NCI-H446 treated with DMSO at 0.1 percent for 48 hours (cell line): ENCODE results near the gene TSHZ3.

Experiments
- DNase-seq: peaks from one replicate; lab custom pipeline; 2025; lab: John Stamatoyannopoulos, UW

TSHZ3 gene

GRCh38 chr19:31349160-31349881 is at the start of gene TSHZ3:
TSS of gene TSHZ3 (minus strand) at chr19:31349436. CDS start at chr19:31349219, 217 bp downstream.
- no peak for DNase-seq

GRCh38 chr19:31397308-31397707 is 48.1 kb upstream of the TSHZ3 start:
- no peak for DNase-seq

- no peak for DNase-seq
These were observed 43.2 kb upstream of the TSHZ3 start for GRCh38 chr19:31392464-31392863.

- DNase-seq: no peak
These were observed 42.3 kb upstream of the TSHZ3 start for GRCh38 chr19:31391518-31391917.

- no peak for DNase-seq
These were observed 41.5 kb upstream of the TSHZ3 start for GRCh38 chr19:31390711-31391110.

GRCh38 chr19:31389874-31390273 is 40.6 kb upstream of the TSHZ3 start:
- DNase-seq: no peak

GRCh38 chr19:31387717-31388301 is 38.6 kb upstream of the TSHZ3 start:
- DNase-seq: no peak

- no peak for DNase-seq
These were observed 37.6 kb upstream of the TSHZ3 start for GRCh38 chr19:31386806-31387205.

- no peak for DNase-seq
These were observed 36.5 kb upstream of the TSHZ3 start for GRCh38 chr19:31385744-31386143.

GRCh38 chr19:31383553-31383952 is 34.3 kb upstream of the TSHZ3 start:
- no peak for DNase-seq

- DNase-seq: no peak
These were observed 31.6 kb upstream of the TSHZ3 start for GRCh38 chr19:31380854-31381253.

GRCh38 chr19:31378404-31378803 is 29.2 kb upstream of the TSHZ3 start:
- DNase-seq: no peak

- no peak for DNase-seq
These were observed 28.5 kb upstream of the TSHZ3 start for GRCh38 chr19:31377736-31378135.

- no peak for DNase-seq
These were observed 23.1 kb upstream of the TSHZ3 start for GRCh38 chr19:31372246-31372781.

GRCh38 chr19:31370216-31370615 is 21.0 kb upstream of the TSHZ3 start:
- no peak for DNase-seq

- DNase-seq: no peak
These were observed 15.7 kb upstream of the TSHZ3 start for GRCh38 chr19:31364963-31365362.

GRCh38 chr19:31361728-31362127 is 12.5 kb upstream of the TSHZ3 start:
- DNase-seq: no peak

- DNase-seq: no peak
These were observed 8.1 kb upstream of the TSHZ3 start for GRCh38 chr19:31357315-31357673.

GRCh38 chr19:31356587-31357314 is 7.5 kb upstream of the TSHZ3 start:
- DNase-seq: no peak

- DNase-seq: no peak
These were observed 6.5 kb upstream of the TSHZ3 start for GRCh38 chr19:31355665-31356289.

GRCh38 chr19:31354799-31355664 is 5.8 kb upstream of the TSHZ3 start:
- no peak for DNase-seq

- no peak for DNase-seq
These were observed 5.1 kb upstream of the TSHZ3 start for GRCh38 chr19:31354316-31354715.
